NCI-H2227 (cell line): ENCODE measurements around the gene MAPK8IP3.

Experiments
- DNase-seq: peaks from one replicate; lab custom pipeline; 2025; ENCODE audit not compliant: unreplicated experiment; lab: John Stamatoyannopoulos, UW

Gene MAPK8IP3

DNA sequence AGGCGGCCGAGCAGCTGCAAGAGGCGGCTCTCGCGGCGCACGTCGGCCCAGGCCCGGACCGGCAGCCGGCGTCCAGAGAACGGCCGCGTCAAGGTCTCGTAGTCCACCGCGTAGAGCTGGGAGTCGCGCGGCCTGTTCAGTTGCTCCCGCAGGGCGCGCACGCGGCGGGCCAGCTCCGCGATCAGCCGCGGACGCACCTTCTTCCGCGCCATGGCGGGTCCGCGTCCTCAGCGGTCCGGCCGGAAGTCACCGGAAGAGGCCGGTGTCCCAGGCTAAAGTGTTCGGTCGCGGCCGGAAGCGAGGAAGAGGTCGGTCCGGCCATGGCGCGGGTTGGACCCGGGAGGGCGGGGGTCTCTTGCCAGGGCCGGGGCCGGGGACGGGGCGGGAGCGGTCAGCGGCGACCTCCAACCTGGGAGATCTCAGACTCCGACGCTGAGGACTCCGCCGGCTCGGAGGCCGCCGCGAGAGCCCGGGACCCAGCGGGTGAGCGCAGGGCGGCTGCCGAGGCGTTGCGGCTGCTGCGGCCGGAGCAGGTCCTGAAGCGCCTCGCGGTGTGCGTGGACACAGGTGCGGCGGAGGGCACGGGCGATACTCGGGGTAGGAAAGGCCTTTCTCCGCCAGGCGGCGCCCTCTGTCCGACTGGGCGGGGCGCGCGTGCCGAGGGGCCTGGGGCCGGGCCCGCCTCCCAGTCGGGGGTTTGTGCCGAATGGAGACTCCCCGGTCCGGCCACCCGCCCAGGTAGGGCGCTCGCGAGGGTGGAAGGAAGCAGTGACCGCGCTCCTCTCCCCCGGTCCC is 67.1 kb downstream of the MAPK8IP3 start, which contains the start of gene MRPS34:
Gene MRPS34 (minus strand): TSS at position 227 of the 795 bp plus-strand sequence. CDS start 15 bp downstream, at position 212.
- peak; percentile 94 for DNase-seq

GRCh38 chr16:1773703-1774447 is 67.9 kb downstream of the MAPK8IP3 start:
- no peak for DNase-seq

GRCh38 chr16:1774448-1774780 is 68.4 kb downstream of the MAPK8IP3 start:
- no peak for DNase-seq

DNA sequence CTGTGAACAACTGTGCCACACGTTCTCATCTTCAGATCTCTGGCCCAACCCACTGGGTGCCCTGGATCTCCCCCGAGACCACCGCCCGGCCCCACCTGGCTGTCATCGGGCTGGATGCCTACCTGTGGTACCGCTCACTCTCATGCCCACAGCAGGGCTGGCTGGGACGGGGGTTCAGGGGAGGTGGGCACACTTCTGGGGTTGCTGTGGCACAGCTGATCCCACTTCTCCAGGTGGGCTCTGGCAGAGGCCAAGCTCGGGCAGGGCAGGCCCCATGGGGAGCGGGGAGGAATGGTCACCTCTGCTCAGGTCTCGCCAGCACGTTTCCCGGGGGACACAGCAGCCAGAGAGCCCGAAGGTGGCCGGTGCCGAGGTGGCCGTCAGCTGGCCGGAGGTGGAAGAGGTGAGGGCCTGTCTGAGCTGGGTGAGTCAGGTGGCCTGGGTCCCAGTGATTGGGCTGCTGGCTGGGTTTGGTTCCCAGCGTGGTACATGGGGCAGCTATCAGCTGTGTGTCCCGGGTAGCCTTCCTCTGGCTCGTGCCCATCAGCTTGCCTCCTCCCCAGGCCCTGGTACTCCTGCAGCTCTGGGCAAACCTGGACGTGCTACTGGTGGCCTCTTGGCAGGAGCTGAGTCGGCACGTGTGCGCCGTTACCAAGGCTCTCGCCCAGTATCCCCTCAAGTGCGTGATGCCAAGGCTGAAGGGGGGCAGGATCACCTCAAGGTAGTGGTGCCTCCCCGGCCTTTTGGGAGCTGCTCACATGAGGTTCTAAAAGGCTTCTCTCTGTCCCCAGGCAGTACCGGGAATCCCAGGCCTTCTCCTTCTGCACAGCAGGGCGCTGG is 69.2 kb downstream of the MAPK8IP3 start:
- DNase-seq = no peak

DNA sequence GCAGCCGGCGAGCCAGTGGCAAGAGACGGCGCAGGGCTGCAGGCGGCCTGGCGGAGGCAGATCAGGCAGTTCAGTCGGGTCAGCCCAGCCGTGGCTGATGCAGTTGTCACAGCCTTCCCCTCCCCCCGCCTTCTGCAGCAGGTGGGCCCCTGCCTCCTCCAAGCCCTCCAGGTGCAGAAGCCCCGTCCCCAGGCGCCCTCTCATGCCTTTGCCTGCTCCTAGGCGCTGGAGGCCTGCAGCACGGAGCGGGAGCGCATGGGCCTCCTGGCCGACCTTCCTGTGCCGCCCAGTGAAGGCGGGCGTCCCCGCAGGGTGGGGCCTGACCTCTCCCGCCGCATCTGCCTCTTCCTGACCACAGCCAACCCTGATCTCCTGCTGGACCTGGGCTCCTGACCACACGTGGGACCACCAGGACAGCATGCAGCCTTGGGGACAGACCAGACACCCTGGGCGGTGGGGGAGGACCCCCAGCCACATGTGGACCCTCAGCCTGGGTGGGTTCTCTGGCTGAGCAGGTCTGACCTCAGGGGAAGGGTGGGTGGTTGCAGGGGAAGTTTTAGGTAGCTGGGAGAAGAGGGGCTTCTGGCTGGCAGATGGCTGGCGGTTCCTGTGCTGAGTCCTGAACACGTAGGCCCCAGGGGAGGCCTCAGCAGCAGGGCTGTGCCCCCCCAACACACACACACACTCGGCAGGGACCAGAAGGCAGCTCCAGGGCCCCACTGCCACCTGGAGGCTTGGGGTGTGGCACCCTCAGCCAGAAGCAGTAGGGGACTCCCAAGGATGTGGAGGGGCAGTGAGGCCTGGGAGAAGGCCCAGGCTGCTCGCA is 70.1 kb downstream of the MAPK8IP3 start:
- DNase-seq = no peak

- DNase-seq = no peak
Observed at GRCh38 chr16:1776672-1776955, 70.6 kb downstream of the MAPK8IP3 start.

DNA sequence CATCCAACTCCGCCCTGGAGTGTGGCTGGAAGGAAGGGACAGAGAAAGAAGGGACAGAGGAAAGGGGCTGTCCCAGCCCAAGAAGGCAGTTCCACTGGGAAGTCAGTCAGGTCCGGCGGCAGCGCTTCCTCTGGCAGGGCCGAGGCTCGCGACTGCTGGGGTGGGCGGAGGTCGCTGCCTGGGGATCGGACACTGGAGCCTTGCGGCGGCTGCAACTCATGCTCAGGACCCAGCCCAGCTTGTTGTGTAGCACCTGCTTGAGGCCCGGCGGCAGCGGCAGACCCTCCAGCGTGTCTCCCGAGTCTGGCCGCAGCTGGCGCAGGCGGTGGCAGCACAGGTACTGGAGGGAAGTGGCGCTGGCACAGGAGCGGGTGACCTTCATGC is 71.0 kb downstream of the MAPK8IP3 start:
- DNase-seq = no peak

DNA sequence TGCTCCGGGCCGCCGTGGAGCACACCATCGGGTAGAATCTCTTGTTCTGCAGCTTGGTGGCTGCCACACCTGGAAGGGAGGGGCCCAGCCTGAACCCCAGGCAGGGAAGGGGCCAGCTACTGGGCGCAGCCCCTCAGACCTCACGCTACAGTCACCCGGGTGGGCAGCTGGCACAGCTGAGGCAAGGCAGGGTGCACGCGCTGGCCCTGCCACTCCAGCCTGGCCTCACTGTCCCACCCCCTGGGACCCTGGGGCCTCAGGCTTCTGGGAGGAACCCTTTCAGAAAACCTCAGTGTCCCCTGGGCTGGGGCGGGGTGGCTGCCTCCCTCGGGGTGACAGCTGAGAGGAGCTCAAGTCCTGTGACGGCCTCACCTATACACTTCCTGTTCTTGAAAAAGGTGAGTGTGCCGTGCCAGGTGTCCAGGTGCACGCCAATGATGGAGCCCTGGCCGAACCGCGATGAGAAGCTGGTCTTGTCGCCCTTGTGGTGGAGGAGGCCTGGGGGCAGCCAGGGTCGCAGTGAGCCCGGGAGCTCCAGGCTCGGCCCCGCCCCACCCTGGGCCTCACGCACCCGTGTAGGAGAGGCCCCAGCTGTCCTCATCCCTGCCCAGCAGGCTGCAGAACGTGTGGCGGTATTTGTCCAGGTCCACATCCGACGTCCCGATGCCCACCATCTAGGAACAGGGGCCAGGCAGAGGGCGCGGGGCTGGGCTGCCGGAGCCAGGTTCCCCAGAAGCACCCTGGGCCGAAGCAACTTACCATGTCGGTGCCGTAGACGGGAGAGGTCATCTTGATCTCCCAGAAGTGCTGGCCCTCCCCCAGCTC is 71.6 kb downstream of the MAPK8IP3 start:
- no peak for DNase-seq

DNA sequence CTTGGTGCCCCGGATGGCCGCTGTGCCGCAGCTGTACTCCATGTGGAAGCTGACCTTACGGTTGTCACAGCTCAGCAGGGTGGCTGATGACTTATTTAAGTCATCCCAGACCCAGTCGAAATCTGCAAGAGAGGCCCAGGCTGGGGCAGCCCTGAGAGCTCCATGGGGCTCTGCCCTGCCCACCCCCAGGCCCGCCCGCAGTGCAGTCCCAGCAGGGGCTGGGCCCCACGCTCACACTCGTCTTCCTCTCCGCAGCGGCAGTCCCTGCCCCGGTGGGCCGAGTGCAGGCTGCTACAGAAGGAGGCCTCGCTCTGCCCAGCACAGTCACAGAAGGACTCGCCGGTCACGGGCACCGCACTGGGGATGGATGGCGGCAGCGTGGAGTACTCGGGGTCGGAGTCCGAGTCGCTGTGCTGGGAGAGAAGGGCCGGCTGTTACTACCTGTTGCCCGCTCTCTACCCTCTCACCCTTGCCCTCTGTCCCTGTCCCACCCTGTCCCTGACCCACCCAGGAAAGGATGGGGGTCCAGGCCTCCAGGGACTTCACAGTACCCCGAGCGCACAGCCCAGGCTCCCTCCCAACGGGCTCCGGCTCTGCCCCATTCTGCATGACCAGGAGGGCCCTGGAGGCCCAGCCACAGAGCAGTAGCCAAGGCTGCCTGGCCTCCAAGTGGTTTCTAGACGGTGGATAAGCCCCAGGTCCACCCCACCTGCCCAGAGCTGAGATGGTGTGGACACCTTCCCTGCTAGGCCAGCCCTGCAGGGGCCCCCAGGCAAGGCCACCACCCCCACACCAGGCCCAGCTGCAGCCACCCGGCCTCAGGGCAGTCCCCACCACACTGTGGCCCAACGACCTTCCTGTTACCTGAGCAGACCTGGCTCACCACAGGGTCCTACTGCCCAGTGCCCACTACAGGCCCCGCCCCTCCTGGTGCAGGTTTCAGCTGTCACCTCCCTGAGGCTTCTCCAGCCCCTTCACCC is 72.5 kb downstream of the MAPK8IP3 start:
- DNase-seq = no peak

DNA sequence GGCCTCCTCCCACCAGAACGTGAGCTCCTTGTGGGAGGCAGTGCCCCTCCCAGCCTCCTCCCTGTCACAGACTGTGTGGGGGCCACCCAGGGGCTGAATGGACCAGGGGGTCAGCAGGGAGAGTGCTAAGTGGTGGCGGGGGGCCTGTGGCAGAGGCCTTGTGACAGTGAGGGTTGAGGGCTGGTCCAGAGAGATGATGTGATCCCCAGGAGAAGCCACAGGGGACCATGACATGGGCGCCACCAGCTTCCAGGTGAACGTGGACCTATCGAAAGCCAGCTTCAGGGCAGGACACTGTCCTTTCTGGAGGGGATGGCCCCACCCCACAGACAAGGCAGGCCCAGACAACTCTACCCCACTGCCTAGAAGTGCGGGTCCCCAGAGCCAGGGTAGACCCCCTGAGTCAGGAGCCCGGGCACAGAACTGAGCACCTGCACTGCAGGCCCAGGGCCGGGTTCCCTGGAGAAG is 73.3 kb downstream of the MAPK8IP3 start:
- DNase-seq = no peak

GRCh38 chr16:1779741-1780676 is 74.0 kb downstream of the MAPK8IP3 start:
- no peak for DNase-seq

DNA sequence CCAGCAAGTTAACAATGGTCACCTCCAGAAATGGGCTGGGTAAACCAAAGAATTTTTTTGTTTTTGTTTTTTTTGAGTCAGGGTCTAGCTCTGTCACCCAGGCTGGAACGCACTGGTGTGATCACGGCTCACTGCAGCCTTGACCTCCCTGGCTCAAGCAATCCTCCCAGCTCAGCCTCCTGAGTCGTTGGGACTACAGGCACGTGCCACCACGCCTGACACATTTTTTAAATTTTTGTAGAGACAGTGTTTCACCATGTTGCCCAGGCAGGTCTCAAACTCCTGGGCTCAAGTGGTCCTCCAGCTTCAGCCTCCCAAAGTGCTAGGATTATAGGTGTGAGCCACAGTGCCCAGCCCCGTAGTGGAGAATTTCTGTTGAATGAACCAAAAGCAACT is 74.7 kb downstream of the MAPK8IP3 start:
- DNase-seq = no peak

DNA sequence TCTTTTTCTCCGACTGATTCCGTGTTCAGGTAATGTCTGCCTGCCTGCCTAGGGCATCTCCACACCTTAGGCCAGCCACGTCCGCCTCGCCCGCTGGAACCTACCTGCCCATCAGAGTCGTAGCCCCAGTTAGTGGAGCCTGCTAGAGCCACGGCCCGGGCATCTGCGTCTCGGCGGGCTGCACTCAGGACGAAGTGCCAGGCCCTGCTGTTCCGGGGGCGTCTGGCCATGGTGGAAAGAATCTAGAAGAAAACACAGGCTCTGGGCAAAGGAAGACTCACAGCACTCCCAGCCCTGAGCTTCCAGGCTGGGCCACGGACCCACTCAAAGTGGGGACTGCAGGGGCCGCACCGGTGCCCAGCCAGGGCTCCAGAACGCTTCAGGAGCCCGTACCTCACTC is 75.3 kb downstream of the MAPK8IP3 start:
- no peak for DNase-seq

DNA sequence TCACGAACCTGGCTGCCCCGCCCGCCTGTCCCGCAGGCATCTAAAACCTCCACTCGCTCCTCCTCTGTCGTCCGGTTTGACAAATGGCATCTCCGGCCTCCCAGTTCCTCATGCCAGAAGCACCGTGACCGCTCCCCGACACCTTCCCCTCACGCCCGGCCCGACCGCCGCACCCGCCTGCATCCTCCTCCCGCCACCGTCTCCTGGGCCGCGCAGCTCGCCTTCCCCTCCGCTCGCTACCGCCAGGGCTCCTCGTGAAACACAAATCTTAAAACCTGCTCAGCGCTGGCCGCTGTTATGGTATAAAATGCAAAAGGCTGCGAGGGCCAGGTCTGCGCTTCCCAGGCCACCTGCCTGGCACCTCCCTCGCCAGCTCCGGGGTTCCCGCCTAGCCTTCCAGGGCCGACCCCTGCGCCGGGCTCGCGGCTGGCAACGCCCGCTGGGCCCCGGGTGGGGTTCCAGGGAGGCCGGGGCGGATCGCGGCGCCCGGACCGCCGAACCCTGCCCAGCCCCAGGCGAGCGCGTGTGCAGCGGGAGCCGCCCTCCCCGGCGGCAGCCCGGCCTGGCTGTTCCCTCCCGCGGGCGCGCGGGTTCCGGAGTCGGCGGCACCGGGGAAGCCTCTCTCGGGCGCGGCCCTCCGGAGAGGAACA is 75.9 kb downstream of the MAPK8IP3 start:
- DNase-seq = peak; percentile 67

DNA sequence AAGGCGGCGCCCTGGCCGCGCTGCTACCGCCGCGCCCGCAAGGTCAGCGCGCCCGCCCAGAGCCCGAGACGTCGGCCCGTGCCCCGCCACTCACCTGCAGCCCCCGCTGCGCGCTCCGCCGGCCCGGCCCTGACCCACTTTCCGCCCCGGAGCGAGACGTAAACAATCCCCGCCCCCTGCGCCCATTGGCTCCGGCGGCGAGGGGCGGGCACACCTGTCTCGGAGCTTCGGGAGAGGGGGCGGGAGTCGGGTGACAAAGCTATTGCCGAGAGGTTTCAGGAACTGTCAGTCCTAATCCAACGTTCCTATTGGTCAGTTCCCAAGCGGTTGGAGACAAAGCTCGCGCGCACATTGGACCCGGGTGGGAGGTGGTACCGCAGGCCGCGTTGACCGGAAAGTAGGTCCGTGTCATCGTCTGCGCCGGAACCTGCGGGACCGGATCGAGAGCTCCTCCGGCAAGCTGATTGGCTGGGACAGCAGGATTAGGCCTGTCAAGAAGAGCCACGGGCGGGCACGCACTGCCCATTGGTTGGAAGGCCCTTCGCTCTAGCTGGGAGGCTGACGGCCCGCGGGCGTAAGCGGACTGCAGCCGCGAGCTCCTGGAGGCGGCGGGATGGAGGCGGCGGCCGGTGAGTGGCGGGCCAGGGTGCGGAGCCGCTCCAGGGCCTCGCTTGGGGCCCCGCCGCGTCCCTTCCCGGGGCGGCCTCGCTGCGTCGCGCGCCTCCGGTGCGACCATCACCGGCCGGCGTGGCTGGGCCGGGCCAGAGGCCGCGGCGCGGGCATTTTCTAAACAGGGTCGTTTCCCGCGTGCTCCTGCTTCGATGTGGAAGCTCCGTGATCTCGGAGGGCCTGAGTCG is 76.6 kb downstream of the MAPK8IP3 start, which contains the start of the genes NUBP2 and SPSB3:
Gene NUBP2 (plus strand): TSS at position 553 of the 857 bp plus-strand sequence. CDS start 61 bp downstream, at position 614.
Gene SPSB3 (minus strand): TSS at position 164 of the 857 bp plus-strand sequence. CDS start 1,088 bp downstream, outside the sequence.
- peak; percentile 100 for DNase-seq
